Testis (tissue), 2 donors: Measurements from ENCODE around the gene DENND1A.

Experiments
- CTCF ChIP-seq, 3 experiments: fragments of 450-650 bp in 2 of 3; fragments of 200-600 bp in 1 of 3; sonication (generic) in 1 of 3; IDR thresholded peaks; one replicate each; pipeline ENCODE4 v1.5.1; 2016 to 2019; ENCODE audit warnings: antibody characterized with exemption in 3 of 3, mild to moderate bottlenecking in 2 of 3, moderate library complexity in 1 of 3
- POLR2A ChIP-seq: fragments of 450-650 bp; IDR thresholded peaks from one replicate; pipeline ENCODE4 v1.6.1; 2017; ENCODE audit warnings: antibody characterized with exemption, mild to moderate bottlenecking, moderate library complexity

- TF ChIP-seq POLR2A, result no peak
- TF ChIP-seq CTCF (IDR thresholded peaks at IDR 0.05), result no peak
Measured at GRCh38 chr9:123450996-123451395, 478.9 kb downstream of the DENND1A start.
